ENCODE measurements around the gene DLG5. TPM values are rescaled to one million over a fixed set of nuclear protein-coding genes. Genes with fewer than 3 reads are reported as not detected.

Gene DLG5
- polyA plus RNA-seq, 1 of the 3 experiments (the other 2 are of a cell fraction), result 31.3 TPM

GRCh38 chr10:77756319-77757232 is 170.0 kb downstream of the DLG5 start:
- TF ChIP-seq, protein P1, sequence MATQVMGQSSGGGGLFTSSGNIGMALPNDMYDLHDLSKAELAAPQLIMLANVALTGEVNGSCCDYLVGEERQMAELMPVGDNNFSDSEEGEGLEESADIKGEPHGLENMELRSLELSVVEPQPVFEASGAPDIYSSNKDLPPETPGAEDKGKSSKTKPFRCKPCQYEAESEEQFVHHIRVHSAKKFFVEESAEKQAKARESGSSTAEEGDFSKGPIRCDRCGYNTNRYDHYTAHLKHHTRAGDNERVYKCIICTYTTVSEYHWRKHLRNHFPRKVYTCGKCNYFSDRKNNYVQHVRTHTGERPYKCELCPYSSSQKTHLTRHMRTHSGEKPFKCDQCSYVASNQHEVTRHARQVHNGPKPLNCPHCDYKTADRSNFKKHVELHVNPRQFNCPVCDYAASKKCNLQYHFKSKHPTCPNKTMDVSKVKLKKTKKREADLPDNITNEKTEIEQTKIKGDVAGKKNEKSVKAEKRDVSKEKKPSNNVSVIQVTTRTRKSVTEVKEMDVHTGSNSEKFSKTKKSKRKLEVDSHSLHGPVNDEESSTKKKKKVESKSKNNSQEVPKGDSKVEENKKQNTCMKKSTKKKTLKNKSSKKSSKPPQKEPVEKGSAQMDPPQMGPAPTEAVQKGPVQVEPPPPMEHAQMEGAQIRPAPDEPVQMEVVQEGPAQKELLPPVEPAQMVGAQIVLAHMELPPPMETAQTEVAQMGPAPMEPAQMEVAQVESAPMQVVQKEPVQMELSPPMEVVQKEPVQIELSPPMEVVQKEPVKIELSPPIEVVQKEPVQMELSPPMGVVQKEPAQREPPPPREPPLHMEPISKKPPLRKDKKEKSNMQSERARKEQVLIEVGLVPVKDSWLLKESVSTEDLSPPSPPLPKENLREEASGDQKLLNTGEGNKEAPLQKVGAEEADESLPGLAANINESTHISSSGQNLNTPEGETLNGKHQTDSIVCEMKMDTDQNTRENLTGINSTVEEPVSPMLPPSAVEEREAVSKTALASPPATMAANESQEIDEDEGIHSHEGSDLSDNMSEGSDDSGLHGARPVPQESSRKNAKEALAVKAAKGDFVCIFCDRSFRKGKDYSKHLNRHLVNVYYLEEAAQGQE (IDR thresholded peaks at IDR 0.05; ENCODE audit: low read depth, low read length), result no peak
- TF ChIP-seq RCOR1 (IDR thresholded peaks at IDR 0.05; ENCODE audit: low read length) (no peak), POLR2AphosphoS5 (IDR thresholded peaks at IDR 0.05; ENCODE audit: low read depth, low read length) (no peak), FOXM1 (IDR thresholded peaks at IDR 0.05; ENCODE audit: low read depth) (no peak), YY1 (IDR thresholded peaks at IDR 0.05; ENCODE audit: low read depth) (no peak), RAD21 (IDR thresholded peaks at IDR 0.05; ENCODE audit: low read length) (peak; percentile 89), ELF1 (IDR thresholded peaks at IDR 0.05) (no peak), FOXJ3 (CRISPR knock-in tag; IDR thresholded peaks at IDR 0.05) (no peak), CHD2 (IDR thresholded peaks at IDR 0.05; ENCODE audit: low read length, partially characterized antibody) (no peak), RFX5 (IDR thresholded peaks at IDR 0.05; ENCODE audit: low read length) (no peak), SMC3 (IDR thresholded peaks at IDR 0.05; ENCODE audit: low read depth, low read length) (peak; percentile 69), FOSL2 (IDR thresholded peaks at IDR 0.05; ENCODE audit: borderline replicate concordance, low read depth) (no peak), EZH2phosphoT487 (IDR thresholded peaks at IDR 0.05; ENCODE audit: borderline replicate concordance, low read depth) (no peak), GABPA (IDR thresholded peaks at IDR 0.05; ENCODE audit: low read depth) (no peak), GATA2 (CRISPR knock-in tag; IDR thresholded peaks at IDR 0.05) (peak; percentile 48; the same call in 1 of the 2 replicates), NFIC (IDR thresholded peaks at IDR 0.05; ENCODE audit: borderline replicate concordance) (0 out of 2 replicates have a peak, but pooled peaks have one; percentile 12)
- TF ChIP-seq, protein P2, sequence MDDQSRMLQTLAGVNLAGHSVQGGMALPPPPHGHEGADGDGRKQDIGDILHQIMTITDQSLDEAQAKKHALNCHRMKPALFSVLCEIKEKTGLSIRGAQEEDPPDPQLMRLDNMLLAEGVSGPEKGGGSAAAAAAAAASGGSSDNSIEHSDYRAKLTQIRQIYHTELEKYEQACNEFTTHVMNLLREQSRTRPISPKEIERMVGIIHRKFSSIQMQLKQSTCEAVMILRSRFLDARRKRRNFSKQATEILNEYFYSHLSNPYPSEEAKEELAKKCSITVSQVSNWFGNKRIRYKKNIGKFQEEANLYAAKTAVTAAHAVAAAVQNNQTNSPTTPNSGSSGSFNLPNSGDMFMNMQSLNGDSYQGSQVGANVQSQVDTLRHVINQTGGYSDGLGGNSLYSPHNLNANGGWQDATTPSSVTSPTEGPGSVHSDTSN (IDR thresholded peaks at IDR 0.05), result no peak
- TF ChIP-seq, protein P3, sequence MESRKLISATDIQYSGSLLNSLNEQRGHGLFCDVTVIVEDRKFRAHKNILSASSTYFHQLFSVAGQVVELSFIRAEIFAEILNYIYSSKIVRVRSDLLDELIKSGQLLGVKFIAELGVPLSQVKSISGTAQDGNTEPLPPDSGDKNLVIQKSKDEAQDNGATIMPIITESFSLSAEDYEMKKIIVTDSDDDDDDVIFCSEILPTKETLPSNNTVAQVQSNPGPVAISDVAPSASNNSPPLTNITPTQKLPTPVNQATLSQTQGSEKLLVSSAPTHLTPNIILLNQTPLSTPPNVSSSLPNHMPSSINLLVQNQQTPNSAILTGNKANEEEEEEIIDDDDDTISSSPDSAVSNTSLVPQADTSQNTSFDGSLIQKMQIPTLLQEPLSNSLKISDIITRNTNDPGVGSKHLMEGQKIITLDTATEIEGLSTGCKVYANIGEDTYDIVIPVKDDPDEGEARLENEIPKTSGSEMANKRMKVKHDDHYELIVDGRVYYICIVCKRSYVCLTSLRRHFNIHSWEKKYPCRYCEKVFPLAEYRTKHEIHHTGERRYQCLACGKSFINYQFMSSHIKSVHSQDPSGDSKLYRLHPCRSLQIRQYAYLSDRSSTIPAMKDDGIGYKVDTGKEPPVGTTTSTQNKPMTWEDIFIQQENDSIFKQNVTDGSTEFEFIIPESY (IDR thresholded peaks at IDR 0.05; ENCODE audit: borderline replicate concordance, low read depth), result no peak
- TF ChIP-seq, protein P4, sequence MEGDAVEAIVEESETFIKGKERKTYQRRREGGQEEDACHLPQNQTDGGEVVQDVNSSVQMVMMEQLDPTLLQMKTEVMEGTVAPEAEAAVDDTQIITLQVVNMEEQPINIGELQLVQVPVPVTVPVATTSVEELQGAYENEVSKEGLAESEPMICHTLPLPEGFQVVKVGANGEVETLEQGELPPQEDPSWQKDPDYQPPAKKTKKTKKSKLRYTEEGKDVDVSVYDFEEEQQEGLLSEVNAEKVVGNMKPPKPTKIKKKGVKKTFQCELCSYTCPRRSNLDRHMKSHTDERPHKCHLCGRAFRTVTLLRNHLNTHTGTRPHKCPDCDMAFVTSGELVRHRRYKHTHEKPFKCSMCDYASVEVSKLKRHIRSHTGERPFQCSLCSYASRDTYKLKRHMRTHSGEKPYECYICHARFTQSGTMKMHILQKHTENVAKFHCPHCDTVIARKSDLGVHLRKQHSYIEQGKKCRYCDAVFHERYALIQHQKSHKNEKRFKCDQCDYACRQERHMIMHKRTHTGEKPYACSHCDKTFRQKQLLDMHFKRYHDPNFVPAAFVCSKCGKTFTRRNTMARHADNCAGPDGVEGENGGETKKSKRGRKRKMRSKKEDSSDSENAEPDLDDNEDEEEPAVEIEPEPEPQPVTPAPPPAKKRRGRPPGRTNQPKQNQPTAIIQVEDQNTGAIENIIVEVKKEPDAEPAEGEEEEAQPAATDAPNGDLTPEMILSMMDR (IDR thresholded peaks at IDR 0.05), result peak; percentile 89
- CTCF ChIA-PET, result interaction anchor here (0.6 to 3.0 kb wide), 28 partner anchors 8 to 595 kb away, joined by 3 to 18 read pairs (median 4); no protein-coding TSS in a partner anchor
- H3K36me3 ChIP-seq (replicated peaks in 1 of 2; ENCODE audit: control insufficient read depth in 1 of 2, insufficient read depth in 2 of 2, low read length in 1 of 2), result peaks cover 0 to 4% of the 10 kb centered on the region in 2 experiments
- H3F3A ChIP-seq (replicated peaks; ENCODE audit: insufficient read depth), result peaks cover 5% of the 10 kb centered on the region
- POLR2A ChIA-PET, result no interaction called here
- H3K9ac ChIP-seq, result no peak overlapping the region
- no peaks in the 10 kb centered on the region for H3K27me3 ChIP-seq (ENCODE audit: insufficient read depth)
- 0 out of 2 replicates have a peak overlapping the region, but pooled peaks have one; percentile 32 for H3K4me2 ChIP-seq
- DNase-seq, result peak; percentile 65
- H3K9me3 ChIP-seq, result no peaks in the 10 kb centered on the region
- H2AFZ ChIP-seq (ENCODE audit: low read depth), result peak overlapping the region; percentile 63; the same call in 1 of the 2 replicates
- no peaks in the 10 kb centered on the region for H3K79me2 ChIP-seq (ENCODE audit: insufficient read depth)
- no peaks in the 10 kb centered on the region for H3K9me2 ChIP-seq
- H3K27ac ChIP-seq (ENCODE audit: low read depth in 2 of 2, low read length in 1 of 2), result no peak overlapping the region
- WGBS (ENCODE audit: low lambda C conversion rate), result 28% methylated on average over 11 of the region's 12 CpGs
- H4K20me1 ChIP-seq (ENCODE audit: insufficient read depth), result no peaks in the 10 kb centered on the region
- no peak overlapping the region; a peak in 1 of 4 replicates for H3K4me3 ChIP-seq (ENCODE audit: low read depth in 2 of 2, low read length in 1 of 2)
- H3K4me1 ChIP-seq (ENCODE audit: control insufficient read depth in 1 of 2, insufficient read depth in 2 of 2, low read depth in 1 of 2, low read length in 1 of 2), result peaks cover 0 to 3% of the 10 kb centered on the region in 2 experiments; a peak in 1 of 4 replicates
